ENCODE results near the gene EPN2.

Gene EPN2

DNA sequence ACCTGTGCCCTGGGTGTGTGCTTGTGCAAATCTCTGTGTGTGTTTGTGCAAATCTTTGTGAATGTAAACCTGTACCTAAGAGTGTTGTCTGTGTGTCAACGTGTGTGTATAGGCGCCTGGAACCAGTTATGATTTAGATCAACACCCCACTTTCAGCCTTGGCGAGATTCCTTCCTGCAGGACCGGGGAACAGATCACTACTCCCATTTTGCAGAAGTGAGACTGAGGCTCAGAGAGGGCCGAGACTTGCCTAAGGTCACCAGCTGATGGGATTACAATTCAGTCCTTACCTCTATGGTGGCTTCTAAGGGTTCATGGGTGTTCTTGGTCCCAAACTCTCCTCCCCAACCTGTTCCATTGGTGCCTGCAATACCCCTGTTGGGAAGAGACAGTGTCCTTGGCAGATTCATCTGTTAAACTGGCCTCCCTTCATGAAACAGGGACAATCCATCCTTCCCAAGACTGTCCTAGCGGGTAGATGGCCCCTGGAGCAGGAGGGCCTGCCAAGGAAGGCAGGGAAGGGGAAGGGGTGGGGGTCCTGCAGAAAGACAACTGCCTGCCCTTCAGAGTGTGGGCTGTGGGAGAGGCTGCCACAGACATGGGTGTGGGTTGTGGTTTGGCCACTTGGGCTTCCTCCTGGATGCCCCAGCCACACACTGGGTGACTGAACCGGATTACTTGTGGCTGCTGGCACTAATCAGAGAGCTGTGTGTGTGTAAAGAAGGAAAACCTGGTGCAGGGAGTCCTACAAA is 134.3 kb downstream of the EPN2 start:
- DNase-seq = no peak

DNA sequence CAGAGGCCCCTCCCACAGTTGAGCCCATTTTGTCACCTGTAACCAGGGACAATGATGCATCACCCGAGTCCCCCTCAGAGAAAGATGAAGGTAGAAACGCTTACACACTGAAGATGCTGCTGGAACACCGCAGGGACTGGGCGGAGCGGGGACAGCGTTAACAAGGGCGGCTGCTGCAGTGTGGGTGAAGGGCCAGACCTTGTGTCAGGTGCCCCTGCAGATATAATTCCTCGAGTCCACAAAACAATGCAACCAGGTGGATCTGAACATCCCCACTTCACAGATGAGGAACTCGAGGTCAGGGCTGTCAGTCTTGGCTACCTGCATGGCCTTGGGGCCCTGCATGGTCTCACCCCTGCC is 134.8 kb downstream of the EPN2 start:
- no peak for DNase-seq

DNA sequence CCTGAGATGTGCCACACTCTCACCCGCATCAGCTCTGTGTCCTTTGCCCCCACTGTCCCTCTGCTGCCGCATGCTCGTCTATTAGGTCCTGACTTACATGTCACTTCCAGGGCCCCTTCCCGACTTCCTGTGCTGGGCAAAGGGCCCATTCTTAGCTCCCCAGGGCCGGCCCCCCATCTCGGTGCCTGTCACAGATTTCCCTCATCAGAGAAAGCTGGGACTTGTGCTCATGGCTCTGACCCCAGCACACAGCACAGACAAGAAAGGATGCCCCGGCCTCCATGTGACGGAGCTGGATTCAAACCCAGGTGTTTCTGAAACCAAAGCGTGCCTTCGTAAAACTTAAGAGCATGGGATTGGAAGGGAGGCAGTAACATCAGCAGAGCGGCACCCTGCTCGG is 135.3 kb downstream of the EPN2 start:
- no peak for DNase-seq

DNA sequence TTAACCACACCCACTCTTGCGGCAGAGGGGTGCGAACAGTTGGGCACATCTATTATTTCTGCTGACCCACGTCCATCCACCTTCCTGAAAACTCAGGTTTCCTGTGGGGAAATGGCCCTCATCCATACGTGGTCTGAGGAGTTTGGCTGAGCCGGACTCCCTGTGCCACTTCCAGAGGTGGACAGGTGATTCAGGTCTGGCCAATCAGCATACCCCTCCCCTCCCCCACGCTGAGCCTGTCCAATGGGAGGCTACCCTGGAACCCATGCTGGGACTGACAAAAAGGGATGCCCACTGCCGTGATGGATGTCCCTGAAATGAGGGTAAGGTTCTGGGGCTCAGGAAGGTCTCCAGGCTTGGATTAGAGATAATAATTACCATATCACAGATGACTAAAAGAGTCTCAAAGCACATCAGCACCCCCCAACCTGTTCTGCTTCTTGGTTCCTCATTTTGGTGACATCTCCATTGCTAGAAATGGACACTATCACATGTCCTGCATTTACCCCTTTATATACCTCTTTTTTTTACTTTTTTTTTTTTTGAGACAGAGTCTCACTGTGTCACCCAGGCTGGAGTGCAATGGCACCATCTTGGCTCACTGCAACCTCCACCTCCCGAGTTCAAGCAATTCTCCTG is 135.8 kb downstream of the EPN2 start:
- DNase-seq = no peak

DNA sequence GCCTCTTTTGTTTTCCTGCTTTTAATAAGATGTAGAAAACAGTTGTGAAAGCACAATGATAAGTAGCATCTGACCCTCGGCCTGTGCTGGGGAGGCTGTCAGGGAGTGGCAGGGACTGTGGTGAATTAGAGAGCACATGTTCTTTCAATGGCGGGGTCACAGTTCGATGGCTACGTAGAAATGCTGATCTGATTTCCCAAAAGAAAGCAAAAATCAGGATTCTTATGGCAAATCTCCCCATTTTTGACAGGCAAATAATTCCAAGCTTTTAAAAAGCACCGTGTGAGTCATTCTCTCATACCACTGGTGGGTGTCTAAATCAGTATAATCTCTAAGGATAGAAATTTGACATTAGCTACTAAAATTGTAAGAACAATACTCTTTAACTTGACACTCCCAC is 137.0 kb downstream of the EPN2 start:
- DNase-seq = no peak

DNA sequence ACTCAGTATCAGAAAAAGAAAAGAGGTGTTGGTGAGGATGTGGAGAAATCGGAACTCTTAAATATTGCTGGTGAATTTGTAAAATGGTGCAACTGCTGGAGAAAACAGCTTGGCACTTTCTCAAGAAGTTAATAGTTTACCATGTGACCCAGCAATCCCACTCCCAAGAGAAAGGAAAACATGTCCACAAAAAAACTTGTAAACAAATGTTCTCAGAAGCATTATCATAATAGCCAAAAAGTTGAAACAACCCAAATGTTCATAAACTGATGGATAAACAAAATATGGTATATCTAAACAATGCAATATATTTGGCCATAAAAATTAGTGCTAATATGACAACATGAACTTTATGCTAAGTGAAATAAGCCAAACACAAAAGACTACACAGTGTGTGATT is 138.6 kb downstream of the EPN2 start:
- DNase-seq = no peak

DNA sequence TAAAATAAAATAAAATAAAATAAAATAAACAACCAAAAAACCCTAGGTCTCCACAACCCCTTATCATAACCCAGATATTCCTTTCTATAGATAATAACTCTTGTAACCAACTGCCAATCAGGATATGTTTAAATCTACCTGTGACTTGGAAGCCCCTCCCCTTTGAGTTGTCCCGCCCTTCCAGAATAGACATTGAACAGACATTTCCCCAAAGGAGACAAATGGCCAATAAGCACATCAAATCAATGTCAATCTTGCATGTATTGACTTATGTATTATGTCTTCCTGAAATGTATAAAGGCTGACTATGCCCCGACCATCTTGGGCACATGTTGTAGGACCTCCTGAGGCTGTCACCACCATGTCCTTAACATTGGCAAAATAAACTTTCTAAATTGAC is 139.6 kb downstream of the EPN2 start:
- DNase-seq = no peak

DNA sequence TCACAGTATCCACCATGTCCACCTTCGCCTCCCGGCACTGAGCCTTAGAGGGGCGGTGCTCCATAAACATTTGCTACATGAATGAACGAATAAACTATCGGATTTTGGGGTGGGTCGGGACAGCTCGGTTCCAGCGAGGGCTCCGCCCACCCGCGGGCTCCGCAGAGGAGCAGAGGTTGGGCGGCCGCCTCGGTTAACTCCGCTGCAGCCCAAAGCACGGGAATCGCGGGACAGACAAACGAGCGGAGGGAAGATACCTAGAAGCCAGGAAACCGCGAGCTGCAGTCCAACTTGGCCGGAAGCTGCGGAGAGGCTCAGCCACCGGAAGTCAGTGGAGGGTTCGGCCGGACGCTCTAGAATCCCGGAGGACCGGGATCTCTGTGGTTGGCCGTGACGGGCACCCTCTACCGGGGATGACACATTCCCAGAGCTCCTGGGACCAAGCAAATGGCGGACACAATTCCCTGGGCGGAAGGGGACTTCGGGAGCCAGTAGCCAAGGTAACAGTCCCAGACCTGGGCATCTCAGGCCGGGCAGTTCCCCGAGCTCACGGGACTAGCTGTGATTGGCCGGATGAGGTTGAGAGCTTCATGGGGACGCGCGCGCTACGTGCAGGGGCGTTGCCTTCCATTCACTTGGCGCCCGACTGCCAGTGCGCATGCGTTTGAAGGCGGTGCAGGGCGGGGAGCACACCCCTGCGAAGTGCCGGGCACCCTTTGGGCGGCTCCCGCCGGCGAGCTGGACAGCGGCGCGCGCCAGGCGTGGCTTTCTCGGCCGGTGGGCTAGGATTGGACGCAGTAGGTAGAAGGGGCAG is 140.6 kb downstream of the EPN2 start:
- DNase-seq = peak; percentile 76

DNA sequence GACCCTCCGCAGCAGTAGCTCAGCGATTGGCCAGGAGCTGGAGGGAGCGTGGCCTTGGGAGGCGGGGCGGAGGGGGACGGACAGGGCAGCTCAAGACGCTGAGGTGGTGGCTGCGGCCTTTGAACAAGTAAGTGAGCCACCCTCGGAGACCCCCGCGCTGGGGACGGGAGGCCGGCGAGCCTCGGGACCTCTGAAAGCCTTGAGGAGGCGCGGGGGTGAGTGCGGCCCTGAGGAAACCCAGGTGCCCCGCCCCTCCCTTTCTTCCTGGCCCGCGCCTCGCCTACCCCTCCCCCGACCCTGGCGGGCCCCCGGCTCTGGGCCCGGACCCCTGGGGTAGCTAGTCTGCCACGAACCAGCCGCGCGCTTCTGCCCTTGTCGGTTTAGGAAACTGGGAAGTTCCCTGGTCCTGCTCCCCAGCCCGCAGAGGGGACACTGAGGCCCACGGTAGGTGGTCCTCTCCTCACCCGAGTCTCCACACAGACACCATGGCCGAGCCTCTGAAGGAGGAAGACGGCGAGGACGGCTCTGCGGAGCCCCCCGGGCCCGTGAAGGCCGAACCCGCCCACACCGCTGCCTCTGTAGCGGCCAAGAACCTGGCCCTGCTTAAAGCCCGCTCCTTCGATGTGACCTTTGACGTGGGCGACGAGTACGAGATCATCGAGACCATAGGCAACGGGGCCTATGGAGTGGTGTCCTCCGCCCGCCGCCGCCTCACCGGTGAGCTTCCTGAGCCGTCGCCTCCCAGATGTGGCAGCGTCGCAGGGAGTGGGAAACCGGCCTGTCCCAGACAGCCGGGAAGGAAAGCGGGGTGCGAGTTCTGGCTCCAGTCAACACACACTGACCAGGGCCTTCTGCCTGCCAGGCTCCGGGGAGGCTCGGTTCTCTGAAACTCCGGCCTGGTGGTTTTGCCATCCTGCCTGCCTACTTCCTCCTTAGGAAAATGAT is 141.5 kb downstream of the EPN2 start, which contains the start of gene MAPK7:
TSS of gene MAPK7 (plus strand) at position 83 of the 945 bp plus-strand sequence. CDS start at position 486, 403 bp downstream.
- no peak for DNase-seq

DNA sequence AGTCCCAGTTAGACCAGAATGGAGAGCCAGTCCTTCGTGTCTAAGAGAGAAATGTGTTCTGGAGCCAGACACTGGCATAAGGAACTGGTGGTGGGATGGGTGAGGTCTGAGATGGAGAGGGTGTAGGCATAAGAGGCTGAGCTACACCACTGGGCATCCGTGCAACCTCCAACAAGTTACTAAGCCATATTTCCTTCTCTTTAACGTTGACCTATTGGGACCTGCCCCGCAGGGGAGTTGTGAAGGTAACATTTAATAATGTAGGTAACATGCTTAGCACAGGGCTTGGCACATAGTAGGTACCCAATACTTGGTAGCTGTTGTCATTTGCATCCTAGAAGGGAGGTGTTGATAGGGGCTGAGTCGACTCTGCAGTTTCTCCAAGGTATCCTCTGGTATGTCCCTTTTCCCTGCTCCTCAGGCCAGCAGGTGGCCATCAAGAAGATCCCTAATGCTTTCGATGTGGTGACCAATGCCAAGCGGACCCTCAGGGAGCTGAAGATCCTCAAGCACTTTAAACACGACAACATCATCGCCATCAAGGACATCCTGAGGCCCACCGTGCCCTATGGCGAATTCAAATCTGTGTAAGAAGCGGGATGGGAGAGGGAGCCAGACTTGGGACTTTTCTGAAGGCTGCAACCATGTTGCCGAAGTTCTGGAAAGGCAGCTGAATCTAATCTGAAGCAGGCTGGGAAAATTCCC is 142.3 kb downstream of the EPN2 start:
- no peak for DNase-seq

DNA sequence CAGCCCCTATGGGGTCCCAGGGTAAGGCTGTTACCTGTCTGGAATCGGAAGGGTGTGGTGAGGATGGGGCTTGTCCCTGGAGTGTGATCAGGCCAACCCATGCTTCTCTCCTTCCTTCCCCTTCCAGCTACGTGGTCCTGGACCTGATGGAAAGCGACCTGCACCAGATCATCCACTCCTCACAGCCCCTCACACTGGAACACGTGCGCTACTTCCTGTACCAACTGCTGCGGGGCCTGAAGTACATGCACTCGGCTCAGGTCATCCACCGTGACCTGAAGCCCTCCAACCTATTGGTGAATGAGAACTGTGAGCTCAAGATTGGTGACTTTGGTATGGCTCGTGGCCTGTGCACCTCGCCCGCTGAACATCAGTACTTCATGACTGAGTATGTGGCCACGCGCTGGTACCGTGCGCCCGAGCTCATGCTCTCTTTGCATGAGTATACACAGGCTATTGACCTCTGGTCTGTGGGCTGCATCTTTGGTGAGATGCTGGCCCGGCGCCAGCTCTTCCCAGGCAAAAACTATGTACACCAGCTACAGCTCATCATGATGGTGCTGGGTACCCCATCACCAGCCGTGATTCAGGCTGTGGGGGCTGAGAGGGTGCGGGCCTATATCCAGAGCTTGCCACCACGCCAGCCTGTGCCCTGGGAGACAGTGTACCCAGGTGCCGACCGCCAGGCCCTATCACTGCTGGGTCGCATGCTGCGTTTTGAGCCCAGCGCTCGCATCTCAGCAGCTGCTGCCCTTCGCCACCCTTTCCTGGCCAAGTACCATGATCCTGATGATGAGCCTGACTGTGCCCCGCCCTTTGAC is 143.5 kb downstream of the EPN2 start:
- no peak for DNase-seq

DNA sequence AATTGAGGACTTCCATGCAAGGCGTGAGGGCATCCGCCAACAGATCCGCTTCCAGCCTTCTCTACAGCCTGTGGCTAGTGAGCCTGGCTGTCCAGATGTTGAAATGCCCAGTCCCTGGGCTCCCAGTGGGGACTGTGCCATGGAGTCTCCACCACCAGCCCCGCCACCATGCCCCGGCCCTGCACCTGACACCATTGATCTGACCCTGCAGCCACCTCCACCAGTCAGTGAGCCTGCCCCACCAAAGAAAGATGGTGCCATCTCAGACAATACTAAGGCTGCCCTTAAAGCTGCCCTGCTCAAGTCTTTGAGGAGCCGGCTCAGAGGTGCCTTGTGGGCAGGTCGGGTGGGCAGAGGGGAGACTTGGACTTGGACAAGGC is 144.2 kb downstream of the EPN2 start:
- DNase-seq = no peak

DNA sequence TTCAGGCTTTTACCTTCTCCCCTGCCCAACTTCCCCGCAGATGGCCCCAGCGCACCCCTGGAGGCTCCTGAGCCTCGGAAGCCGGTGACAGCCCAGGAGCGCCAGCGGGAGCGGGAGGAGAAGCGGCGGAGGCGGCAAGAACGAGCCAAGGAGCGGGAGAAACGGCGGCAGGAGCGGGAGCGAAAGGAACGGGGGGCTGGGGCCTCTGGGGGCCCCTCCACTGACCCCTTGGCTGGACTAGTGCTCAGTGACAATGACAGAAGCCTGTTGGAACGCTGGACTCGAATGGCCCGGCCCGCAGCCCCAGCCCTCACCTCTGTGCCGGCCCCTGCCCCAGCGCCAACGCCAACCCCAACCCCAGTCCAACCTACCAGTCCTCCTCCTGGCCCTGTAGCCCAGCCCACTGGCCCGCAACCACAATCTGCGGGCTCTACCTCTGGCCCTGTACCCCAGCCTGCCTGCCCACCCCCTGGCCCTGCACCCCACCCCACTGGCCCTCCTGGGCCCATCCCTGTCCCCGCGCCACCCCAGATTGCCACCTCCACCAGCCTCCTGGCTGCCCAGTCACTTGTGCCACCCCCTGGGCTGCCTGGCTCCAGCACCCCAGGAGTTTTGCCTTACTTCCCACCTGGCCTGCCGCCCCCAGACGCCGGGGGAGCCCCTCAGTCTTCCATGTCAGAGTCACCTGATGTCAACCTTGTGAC is 144.7 kb downstream of the EPN2 start:
- DNase-seq = no peak

DNA sequence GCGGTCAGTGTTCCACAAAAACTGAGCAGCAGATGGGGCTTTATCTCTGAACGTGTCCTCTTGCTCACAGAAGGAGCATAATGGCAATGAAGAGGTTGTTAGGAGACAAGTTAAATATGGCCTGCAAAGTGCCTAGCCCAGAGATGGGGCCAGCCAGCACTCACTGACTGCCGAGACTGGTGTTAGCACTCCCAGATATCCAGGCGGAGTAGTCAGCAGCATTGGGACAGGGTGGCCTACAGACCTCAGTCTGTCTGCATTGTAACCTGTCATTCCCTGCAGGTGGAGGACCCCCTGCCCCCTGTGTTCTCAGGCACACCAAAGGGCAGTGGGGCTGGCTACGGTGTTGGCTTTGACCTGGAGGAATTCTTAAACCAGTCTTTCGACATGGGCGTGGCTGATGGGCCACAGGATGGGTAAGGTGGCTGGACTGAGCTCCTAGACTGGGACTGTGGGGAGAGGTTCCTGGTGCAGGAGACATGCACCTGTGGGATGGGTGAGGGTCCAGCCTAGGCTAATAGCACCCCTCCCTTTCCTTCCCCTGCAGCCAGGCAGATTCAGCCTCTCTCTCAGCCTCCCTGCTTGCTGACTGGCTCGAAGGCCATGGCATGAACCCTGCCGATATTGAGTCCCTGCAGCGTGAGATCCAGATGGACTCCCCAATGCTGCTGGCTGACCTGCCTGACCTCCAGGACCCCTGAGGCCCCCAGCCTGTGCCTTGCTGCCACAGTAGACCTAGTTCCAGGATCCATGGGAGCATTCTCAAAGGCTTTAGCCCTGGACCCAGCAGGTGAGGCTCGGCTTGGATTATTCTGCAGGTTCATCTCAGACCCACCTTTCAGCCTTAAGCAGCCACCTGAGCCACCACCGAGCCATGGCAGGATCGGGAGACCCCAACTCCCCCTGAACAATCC is 145.6 kb downstream of the EPN2 start:
- DNase-seq = no peak

DNA sequence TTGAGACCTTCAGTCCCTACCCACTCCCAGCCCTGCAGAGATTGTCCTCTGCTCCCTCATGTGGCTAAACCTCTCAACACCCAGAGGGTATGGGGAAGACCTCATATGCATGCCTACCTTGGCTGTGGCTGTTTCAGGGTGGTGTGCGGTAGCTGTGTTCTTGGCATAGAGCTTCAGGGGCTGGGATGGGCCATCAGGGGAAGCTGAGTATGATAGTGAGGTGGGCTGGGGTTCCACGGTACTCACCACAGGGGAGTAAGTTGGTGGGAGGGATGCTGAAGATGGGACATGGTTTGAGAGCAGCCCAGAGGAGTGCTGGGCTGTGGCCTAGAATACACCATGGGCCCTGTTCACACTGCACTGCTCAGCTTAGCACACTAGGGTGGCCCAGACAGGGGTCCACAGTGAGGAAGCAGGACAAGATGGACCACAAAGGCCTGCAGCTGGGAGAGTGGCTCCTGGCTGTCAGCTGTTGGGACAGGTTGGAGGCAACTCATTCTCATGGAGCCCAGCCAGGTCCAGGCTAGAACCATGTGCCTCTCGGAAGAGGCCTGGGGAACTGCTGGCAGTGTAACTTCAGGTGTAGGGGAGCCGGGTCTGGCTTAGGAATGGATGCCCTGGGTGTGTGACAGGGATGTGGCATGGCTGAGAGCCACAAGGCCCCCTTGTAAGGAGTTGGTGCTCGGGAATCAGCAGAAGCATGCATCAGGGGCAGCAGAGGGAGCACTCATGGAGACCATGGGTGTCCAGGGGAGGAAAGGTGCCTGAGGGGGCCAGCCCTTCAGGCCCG is 146.7 kb downstream of the EPN2 start:
- no peak for DNase-seq

DNA sequence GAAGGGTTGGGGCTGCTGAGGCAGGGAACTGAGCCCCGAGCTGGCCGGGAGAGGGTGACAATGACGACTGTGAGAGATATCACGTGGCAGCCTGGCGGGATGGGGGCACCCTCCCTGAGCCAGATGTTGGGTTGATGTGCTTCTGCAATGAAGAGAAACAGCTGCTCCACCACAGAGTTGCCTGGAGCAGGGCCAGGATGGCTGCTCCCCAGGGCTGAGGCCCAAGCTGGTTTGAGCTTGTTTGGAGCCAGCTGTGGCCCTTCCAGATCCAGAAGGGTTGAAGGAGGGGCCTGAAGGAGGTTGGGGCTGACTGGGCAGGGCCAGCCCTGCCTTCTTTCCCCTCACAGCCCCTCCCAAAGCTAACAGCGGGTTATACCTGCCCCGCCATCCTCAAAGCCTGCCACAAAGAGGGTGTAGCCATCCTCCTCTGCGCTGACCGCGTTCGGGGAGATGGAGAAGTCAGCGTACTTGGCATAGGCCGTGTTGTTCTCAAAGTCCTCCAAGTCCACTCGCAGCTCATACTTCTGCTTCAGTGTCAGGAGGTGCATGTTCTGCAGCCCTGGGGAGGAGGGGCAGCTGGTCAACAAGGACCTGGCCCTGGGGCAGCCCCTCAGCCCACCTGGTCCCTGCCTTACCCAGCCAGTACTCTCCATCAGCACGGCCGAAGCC is 147.7 kb downstream of the EPN2 start:
- DNase-seq = no peak

DNA sequence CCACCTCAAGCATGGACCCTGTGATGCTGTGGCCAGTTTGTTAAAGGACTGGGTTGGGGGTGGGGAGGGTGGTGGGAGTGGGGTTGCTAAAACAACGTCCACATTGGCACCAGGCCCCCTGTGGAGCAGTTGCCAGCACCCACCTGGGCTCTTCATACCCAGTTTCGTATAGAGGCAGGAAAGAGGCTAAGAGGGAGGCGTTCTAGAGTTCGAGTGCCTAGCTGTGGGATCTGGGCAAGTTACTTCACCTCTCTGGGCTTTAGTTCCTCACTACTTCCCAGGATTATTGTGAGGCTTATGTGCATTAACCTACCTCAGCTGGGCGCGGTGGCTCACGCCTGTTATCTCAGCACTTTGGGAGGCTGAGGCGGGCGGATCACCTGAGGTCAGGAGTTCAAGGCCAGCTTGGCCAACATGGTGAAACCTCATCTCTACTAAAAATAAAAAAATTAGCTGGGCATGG is 148.4 kb downstream of the EPN2 start:
- DNase-seq = no peak

Data from NCI-H187 treated with DMSO at 0.1 percent for 48 hours (cell line).